ENCODE measurements around the gene ARID5B.

Gene ARID5B

GRCh38 chr10:62082729-62083411 is 181.4 kb downstream of the ARID5B start:
- peak; percentile 53 to 69 (median 62) for DNase-seq

- peak in 2 of 3 donors; percentile 28 to 49 for DNase-seq
Measured at GRCh38 chr10:62083412-62084267, 182.1 kb downstream of the ARID5B start.

- DNase-seq = no peak
Measured at GRCh38 chr10:62084451-62084850, 183.0 kb downstream of the ARID5B start.

GRCh38 chr10:62085404-62085803 is 183.9 kb downstream of the ARID5B start:
- DNase-seq = no peak

- no peak for DNase-seq
Measured at GRCh38 chr10:62085821-62086220, 184.3 kb downstream of the ARID5B start.

GRCh38 chr10:62087329-62087728 is 185.8 kb downstream of the ARID5B start:
- no peak for DNase-seq

- DNase-seq = no peak
Measured at GRCh38 chr10:62088786-62089185, 187.3 kb downstream of the ARID5B start.

GRCh38 chr10:62092301-62093030 is 191.0 kb downstream of the ARID5B start:
- no peak for DNase-seq

GRCh38 chr10:62093863-62094291 is 192.4 kb downstream of the ARID5B start:
- DNase-seq = no peak

GRCh38 chr10:62095181-62096122 is 194.0 kb downstream of the ARID5B start:
- no peak for DNase-seq

- no peak for DNase-seq
Measured at GRCh38 chr10:62096256-62096933, 194.9 kb downstream of the ARID5B start.

- DNase-seq = peak in 1 of 3 donors; percentile 37
Measured at GRCh38 chr10:62098278-62099121, 197.0 kb downstream of the ARID5B start.

- no peak for DNase-seq
Measured at GRCh38 chr10:62099299-62099698, 197.8 kb downstream of the ARID5B start.

GRCh38 chr10:62103857-62104256 is 202.4 kb downstream of the ARID5B start:
- DNase-seq = no peak

- no peak for DNase-seq
Measured at GRCh38 chr10:62106929-62107519, 205.5 kb downstream of the ARID5B start.

- DNase-seq = no peak
Measured at GRCh38 chr10:62108759-62109586, 207.5 kb downstream of the ARID5B start.

GRCh38 chr10:62109587-62110293 is 208.2 kb downstream of the ARID5B start:
- DNase-seq = peak; percentile 48 to 86 (median 80)

- DNase-seq = no peak
Measured at GRCh38 chr10:62112300-62112699, 210.8 kb downstream of the ARID5B start.

- DNase-seq = no peak
Measured at GRCh38 chr10:62112963-62113362, 211.5 kb downstream of the ARID5B start.
